HEK293 (cell line): ENCODE data around the gene PDGFD.
A peak's percentile ranks its signal among the peaks of the same experiment; 100 is the strongest.

Experiments used
- CTCF ChIA-PET: fragments of 350-600 bp; formaldehyde crosslinking; extraction: SDS; loops from one replicate; lab custom pipeline; 2021; ENCODE audit warnings: antibody characterized with exemption; lab: Yijun Ruan, JAX
- POLR2A ChIA-PET: fragments of 300-600 bp; formaldehyde crosslinking; extraction: SDS; loops from one replicate; lab custom pipeline; 2020; ENCODE audit warnings: antibody characterized with exemption, inconsistent platforms; lab: Yijun Ruan, JAX
- H3K27ac ChIP-seq: fragments of 200-500 bp; sonication (Bioruptor generic); 2 replicates; pipeline ENCODE4 v1.5.1; 2014; ENCODE audit warnings: low read depth, low read length, control low read depth, inconsistent platforms; ENCODE audit errors: extremely low read depth
- H3K36me3 ChIP-seq, 2 experiments: fragments of 200-500 bp in 1 of 2; sonication (Bioruptor generic) in 1 of 2; 1 replicate in 1 of 2; 2 replicates in 1 of 2; pipeline ENCODE4 v1.5.1; 2014 to 2017; ENCODE audit warnings: inconsistent platforms in 2 of 2, low read length in 2 of 2; ENCODE audit not compliant: control insufficient read depth in 2 of 2, insufficient read depth in 1 of 2
- H3K4me1 ChIP-seq: fragments of 200-500 bp; sonication (Bioruptor generic); 2 replicates; pipeline ENCODE4 v1.5.1; 2014; ENCODE audit warnings: mild to moderate bottlenecking, low read length, inconsistent platforms; ENCODE audit not compliant: control insufficient read depth, insufficient read depth
- H3K4me3 ChIP-seq: 2 replicates; pipeline ENCODE4 v1.5.1; 2011; ENCODE audit warnings: low read depth, mild to moderate bottlenecking, control low read depth, low read length, moderate library complexity
- H3K9me3 ChIP-seq: fragments of 200-500 bp; sonication (Bioruptor generic); 2 replicates; pipeline ENCODE4 v1.5.1; 2014; ENCODE audit warnings: low read depth, low read length, inconsistent platforms; ENCODE audit not compliant: control insufficient read depth, insufficient read depth
- EGR2 ChIP-seq: fragments of 450-650 bp; formaldehyde crosslinking; IDR thresholded peaks from 2 replicates; pipeline ENCODE4 v1.5.1; 2016; ENCODE audit warnings: low read depth, missing biosample characterization, missing genetic modification characterization
- FEZF1 ChIP-seq: fragments of 450-650 bp; formaldehyde crosslinking; IDR thresholded peaks from 2 replicates; pipeline ENCODE4 v1.5.1; 2016; ENCODE audit warnings: missing biosample characterization, missing genetic modification characterization
- KLF7 ChIP-seq: fragments of 450-650 bp; formaldehyde crosslinking; IDR thresholded peaks from 2 replicates; pipeline ENCODE4 v1.5.1; 2016; ENCODE audit warnings: missing biosample characterization, missing genetic modification characterization, borderline replicate concordance
- ZFHX2 ChIP-seq: fragments of 450-650 bp; formaldehyde crosslinking; conservative IDR thresholded peaks from 2 replicates; pipeline ENCODE4 v1.5.1; 2016; ENCODE audit warnings: missing biosample characterization, missing genetic modification characterization
- ZFP37 ChIP-seq: fragments of 450-650 bp; formaldehyde crosslinking; IDR thresholded peaks from 2 replicates; pipeline ENCODE4 v1.5.1; 2016; ENCODE audit warnings: missing biosample characterization, missing genetic modification characterization
- ZNF140 ChIP-seq: fragments of 450-650 bp; formaldehyde crosslinking; IDR thresholded peaks from 2 replicates; pipeline ENCODE4 v1.5.1; 2016; ENCODE audit warnings: missing biosample characterization, missing genetic modification characterization
- ZNF157 ChIP-seq: fragments of 450-650 bp; formaldehyde crosslinking; IDR thresholded peaks from 2 replicates; pipeline ENCODE4 v1.5.1; 2016; ENCODE audit warnings: missing biosample characterization, missing genetic modification characterization
- ZNF169 ChIP-seq: fragments of 450-650 bp; formaldehyde crosslinking; IDR thresholded peaks from 2 replicates; pipeline ENCODE4 v1.5.1; 2016; ENCODE audit warnings: missing biosample characterization, missing genetic modification characterization
- ZNF214 ChIP-seq: fragments of 450-650 bp; formaldehyde crosslinking; IDR thresholded peaks from 2 replicates; pipeline ENCODE4 v1.5.1; 2017; ENCODE audit warnings: missing biosample characterization, mild to moderate bottlenecking, missing genetic modification characterization, borderline replicate concordance
- ZNF221 ChIP-seq: fragments of 450-650 bp; formaldehyde crosslinking; IDR thresholded peaks from 2 replicates; pipeline ENCODE4 v1.5.1; 2017; ENCODE audit warnings: missing biosample characterization, missing genetic modification characterization, borderline replicate concordance
- ZNF23 ChIP-seq: fragments of 450-650 bp; formaldehyde crosslinking; IDR thresholded peaks from 2 replicates; pipeline ENCODE4 v1.5.1; 2016; ENCODE audit warnings: missing biosample characterization, missing genetic modification characterization, borderline replicate concordance
- ZNF302 ChIP-seq: fragments of 450-650 bp; formaldehyde crosslinking; IDR thresholded peaks from 2 replicates; pipeline ENCODE4 v1.5.1; 2016; ENCODE audit warnings: missing biosample characterization, missing genetic modification characterization, low read depth
- ZNF335 ChIP-seq: fragments of 450-650 bp; formaldehyde crosslinking; conservative IDR thresholded peaks from 2 replicates; pipeline ENCODE4 v1.5.1; 2016; ENCODE audit warnings: missing biosample characterization, missing genetic modification characterization
- ZNF354C ChIP-seq: fragments of 450-650 bp; formaldehyde crosslinking; IDR thresholded peaks from 2 replicates; pipeline ENCODE4 v1.5.1; 2016; ENCODE audit warnings: missing biosample characterization, missing genetic modification characterization, low read depth, borderline replicate concordance
- ZNF426 ChIP-seq: fragments of 450-650 bp; formaldehyde crosslinking; IDR thresholded peaks from 2 replicates; pipeline ENCODE4 v1.5.1; 2017; ENCODE audit warnings: missing biosample characterization, missing genetic modification characterization, mild to moderate bottlenecking, inconsistent platforms, moderate library complexity
- ZNF596 ChIP-seq: fragments of 450-650 bp; IDR thresholded peaks from 2 replicates; pipeline ENCODE4 v1.5.0; 2018; ENCODE audit warnings: missing biosample characterization, mild to moderate bottlenecking, missing genetic modification characterization, moderate library complexity
- ZNF629 ChIP-seq: fragments of 450-650 bp; formaldehyde crosslinking; IDR thresholded peaks from 2 replicates; pipeline ENCODE4 v1.5.1; 2017; ENCODE audit warnings: missing biosample characterization, missing genetic modification characterization
- ZNF660 ChIP-seq: fragments of 450-650 bp; IDR thresholded peaks from 2 replicates; pipeline ENCODE4 v1.5.1; 2018; ENCODE audit warnings: missing biosample characterization, mild to moderate bottlenecking, missing genetic modification characterization
- ZNF791 ChIP-seq: fragments of 450-650 bp; formaldehyde crosslinking; IDR thresholded peaks from 2 replicates; pipeline ENCODE4 v1.5.1; 2016; ENCODE audit warnings: missing biosample characterization, missing genetic modification characterization
- TF ChIP-seq, protein P1 (sequence below): fragments of 450-650 bp; formaldehyde crosslinking; IDR thresholded peaks from 2 replicates; pipeline ENCODE4 v1.5.1; 2017; ENCODE audit warnings: missing biosample characterization, missing genetic modification characterization
- TF ChIP-seq, protein P2 (sequence below): fragments of 450-650 bp; formaldehyde crosslinking; IDR thresholded peaks from 2 replicates; pipeline ENCODE4 v1.5.1; 2017; ENCODE audit warnings: missing biosample characterization, missing genetic modification characterization

The PDGFD gene

GRCh38 chr11:104161751-104162450 is 2.0 kb downstream of the PDGFD start:
- no peaks in the 10 kb centered on the region for H3K4me1 ChIP-seq
- no peak overlapping the region for H3K27ac ChIP-seq
- CTCF ChIA-PET = interaction anchor here (0.7 kb wide), 1 partner anchor 128 kb away, joined by 3 read pairs; no protein-coding TSS in a partner anchor
- POLR2A ChIA-PET = no interaction called here
- no peaks in the 10 kb centered on the region for H3K36me3 ChIP-seq
- no peak overlapping the region for H3K4me3 ChIP-seq
- no peaks in the 10 kb centered on the region for H3K9me3 ChIP-seq
- no peak for TF ChIP-seq EGR2 (tag by site-specific recombination)
- no peak for TF ChIP-seq ZNF157 (tag by site-specific recombination)
- no peak for TF ChIP-seq ZNF23 (tag by site-specific recombination)
- no peak for TF ChIP-seq KLF7 (tag by site-specific recombination)
- no peak for TF ChIP-seq ZNF354C (tag by site-specific recombination)
- TF ChIP-seq, protein P1, sequence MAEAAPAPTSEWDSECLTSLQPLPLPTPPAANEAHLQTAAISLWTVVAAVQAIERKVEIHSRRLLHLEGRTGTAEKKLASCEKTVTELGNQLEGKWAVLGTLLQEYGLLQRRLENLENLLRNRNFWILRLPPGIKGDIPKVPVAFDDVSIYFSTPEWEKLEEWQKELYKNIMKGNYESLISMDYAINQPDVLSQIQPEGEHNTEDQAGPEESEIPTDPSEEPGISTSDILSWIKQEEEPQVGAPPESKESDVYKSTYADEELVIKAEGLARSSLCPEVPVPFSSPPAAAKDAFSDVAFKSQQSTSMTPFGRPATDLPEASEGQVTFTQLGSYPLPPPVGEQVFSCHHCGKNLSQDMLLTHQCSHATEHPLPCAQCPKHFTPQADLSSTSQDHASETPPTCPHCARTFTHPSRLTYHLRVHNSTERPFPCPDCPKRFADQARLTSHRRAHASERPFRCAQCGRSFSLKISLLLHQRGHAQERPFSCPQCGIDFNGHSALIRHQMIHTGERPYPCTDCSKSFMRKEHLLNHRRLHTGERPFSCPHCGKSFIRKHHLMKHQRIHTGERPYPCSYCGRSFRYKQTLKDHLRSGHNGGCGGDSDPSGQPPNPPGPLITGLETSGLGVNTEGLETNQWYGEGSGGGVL = no peak
- 0 out of 2 replicates have a peak, but pooled peaks have one; percentile 3 for TF ChIP-seq ZNF335
- TF ChIP-seq ZNF426 (tag by site-specific recombination) = no peak

DNA sequence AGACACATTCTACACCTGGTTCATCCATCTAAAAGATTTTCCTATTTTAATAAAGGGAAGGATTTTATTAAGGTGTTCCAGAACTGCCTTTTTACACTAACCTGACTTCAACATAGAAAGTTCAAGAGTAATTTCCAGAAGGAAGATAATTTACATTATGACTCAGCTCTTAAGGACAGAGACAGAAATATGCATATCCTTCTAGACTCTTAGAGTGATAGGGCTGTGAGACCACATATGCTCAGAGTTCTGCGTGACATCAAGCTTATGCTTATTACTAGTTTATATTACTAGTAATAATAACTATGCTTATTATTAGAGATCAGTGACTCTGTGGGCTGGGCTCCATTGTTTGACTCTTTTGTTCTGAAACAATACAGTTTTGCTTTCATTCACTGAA is 4.6 kb downstream of the PDGFD start:
- TF ChIP-seq ZNF302 (tag by site-specific recombination) (no peak), ZNF791 (tag by site-specific recombination) (no peak), ZNF660 (tag by site-specific recombination) (no peak), FEZF1 (tag by site-specific recombination) (no peak), ZNF221 (tag by site-specific recombination) (no peak), ZNF629 (tag by site-specific recombination) (no peak), ZNF214 (tag by site-specific recombination) (no peak), ZNF169 (tag by site-specific recombination) (no peak), ZFP37 (no peak), ZFHX2 (tag by site-specific recombination) (no peak), ZNF140 (no peak), ZNF596 (tag by site-specific recombination) (no peak)
- TF ChIP-seq, protein P2, sequence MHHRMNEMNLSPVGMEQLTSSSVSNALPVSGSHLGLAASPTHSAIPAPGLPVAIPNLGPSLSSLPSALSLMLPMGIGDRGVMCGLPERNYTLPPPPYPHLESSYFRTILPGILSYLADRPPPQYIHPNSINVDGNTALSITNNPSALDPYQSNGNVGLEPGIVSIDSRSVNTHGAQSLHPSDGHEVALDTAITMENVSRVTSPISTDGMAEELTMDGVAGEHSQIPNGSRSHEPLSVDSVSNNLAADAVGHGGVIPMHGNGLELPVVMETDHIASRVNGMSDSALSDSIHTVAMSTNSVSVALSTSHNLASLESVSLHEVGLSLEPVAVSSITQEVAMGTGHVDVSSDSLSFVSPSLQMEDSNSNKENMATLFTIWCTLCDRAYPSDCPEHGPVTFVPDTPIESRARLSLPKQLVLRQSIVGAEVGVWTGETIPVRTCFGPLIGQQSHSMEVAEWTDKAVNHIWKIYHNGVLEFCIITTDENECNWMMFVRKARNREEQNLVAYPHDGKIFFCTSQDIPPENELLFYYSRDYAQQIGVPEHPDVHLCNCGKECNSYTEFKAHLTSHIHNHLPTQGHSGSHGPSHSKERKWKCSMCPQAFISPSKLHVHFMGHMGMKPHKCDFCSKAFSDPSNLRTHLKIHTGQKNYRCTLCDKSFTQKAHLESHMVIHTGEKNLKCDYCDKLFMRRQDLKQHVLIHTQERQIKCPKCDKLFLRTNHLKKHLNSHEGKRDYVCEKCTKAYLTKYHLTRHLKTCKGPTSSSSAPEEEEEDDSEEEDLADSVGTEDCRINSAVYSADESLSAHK (tag by site-specific recombination) = no peak
- no peak overlapping the region for H3K27ac ChIP-seq
- H3K4me3 ChIP-seq = no peak overlapping the region
- ChIA-PET CTCF (no interaction called here), POLR2A (no interaction called here)
- no peaks in the 10 kb centered on the region for H3K36me3 ChIP-seq
- no peaks in the 10 kb centered on the region for H3K9me3 ChIP-seq
- no peaks in the 10 kb centered on the region for H3K4me1 ChIP-seq
